Dermis microvascular lymphatic vessel endothelial cell (primary cell): ENCODE results near the gene CAP2. TPM values are rescaled to one million over a fixed set of nuclear protein-coding genes. Genes with fewer than 3 reads are reported as not detected.
A peak's percentile ranks its signal among the peaks of the same experiment; 100 is the strongest.
"Not testable (repeated sequence)": the region's sequence is repeated elsewhere in the genome, so short reads cannot be mapped to it uniquely, and the experiment has no call there.

ENCODE experiments used
- DNase-seq, 2 donors: peaks; one replicate each; pipeline versions ENCODE4 v3.0.0 to v3.0.0-alpha.2; 2010; ENCODE audit warnings: low read depth in 2 of 2
- total RNA-seq: library from RNA; depleted of rRNA; stranded (reverse); fragments of >200 nt; gene quantifications from 2 replicates; pipeline ENCODE4 v1.2.1, GENCODE V29; 2014

The CAP2 gene
- total RNA-seq, 1 donor from 2014 or later, result 0.39 TPM

- no peak for DNase-seq
Measured at GRCh38 chr6:17501982-17502704, 108.7 kb downstream of the CAP2 start.

- DNase-seq, result no peak
Measured at GRCh38 chr6:17503051-17503450, 109.7 kb downstream of the CAP2 start.

DNA sequence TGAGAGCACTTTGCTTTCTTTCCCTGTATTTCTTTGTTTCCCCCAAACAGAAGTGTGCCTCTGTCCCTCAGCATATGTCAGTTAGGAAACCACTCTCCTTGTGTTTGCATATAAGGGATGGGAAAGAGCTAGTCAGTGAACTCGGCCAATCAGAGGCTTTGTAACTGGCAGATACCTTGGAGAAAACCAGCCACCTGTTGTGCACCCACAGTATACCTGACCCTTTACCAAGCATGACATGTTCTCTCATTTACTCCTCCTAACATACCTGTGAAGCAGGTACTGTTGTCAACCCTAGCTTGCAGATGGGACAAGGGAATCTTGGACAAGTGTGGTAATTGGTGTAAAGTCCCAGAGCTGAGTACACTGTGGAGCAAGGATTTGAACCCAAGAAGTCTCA lies 110.6 kb downstream of the CAP2 start:
- DNase-seq, result no peak

GRCh38 chr6:17505062-17505476 lies 111.7 kb downstream of the CAP2 start:
- peak in 1 of 2 donors; percentile 43 for DNase-seq

DNA sequence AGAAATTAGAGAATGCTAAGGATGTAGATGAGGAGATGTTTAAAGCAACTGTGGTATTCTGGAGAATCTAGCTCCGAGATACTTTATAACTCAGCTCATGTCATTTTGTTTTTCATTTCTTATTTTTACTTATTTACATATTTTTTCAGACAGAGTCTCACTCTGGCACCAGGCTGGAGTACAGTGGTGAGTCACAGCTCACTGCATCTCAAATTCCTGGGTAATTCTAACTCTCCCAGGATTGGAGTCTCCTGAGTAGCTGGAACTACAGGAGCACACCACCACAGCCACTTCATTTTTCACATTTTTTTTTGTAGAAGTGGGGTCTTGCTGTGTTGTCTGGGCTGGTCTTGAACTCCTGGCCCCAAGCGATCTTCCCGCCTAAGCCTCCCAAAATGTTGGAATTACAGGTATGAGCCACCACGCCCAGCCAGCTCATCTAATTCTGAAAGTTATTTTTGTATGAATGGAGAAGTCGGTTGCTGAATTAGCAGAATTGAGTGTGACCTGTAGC lies 112.4 kb downstream of the CAP2 start:
- DNase-seq, result peak in 1 of 2 donors; percentile 26

DNA sequence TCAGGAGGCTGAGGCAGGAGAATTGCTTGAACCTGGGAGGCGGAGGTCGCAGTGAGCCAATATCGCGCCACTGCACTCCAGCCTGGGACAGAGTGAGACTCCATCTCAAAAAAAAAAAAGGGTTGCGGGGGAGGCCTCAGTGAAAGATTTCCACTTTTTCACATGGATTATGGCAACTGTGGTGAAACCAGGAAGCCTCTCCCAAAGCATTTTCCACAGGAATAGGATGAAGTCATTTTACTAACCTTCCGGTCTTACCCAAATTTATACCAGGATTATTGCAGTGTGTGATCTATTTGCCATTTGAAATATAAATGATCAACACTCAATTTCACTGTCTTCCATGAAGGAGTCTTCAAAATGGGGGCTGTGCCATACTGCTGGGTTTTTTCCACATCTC lies 113.1 kb downstream of the CAP2 start:
- peak; percentile 36 to 63 for DNase-seq

GRCh38 chr6:17506962-17507361 lies 113.6 kb downstream of the CAP2 start:
- peak in 1 of 2 donors; percentile 32 for DNase-seq

GRCh38 chr6:17511084-17511483 lies 117.7 kb downstream of the CAP2 start:
- no peak for DNase-seq

DNA sequence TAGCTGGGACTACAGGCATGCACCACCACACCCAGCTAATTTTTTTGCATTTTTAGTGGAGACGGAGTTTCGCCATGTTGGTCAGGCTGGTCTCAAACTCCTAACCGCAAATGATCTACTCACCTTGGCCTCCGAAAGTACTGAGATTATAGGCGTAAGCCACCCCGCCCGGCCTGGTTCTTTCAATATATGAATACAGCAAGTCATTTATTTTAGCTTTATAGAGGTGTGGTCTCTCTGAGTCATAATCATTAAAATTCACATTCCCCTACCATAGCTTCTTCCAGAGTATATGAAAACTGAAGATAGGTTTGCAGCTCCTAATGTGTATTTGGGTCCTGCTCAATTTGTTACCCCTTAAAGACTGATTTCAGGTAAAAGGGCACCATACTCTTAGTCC lies 118.2 kb downstream of the CAP2 start:
- DNase-seq, result no peak

GRCh38 chr6:17519120-17519519 lies 125.7 kb downstream of the CAP2 start:
- no peak for DNase-seq

GRCh38 chr6:17525637-17526036 lies 132.2 kb downstream of the CAP2 start:
- no peak for DNase-seq

- DNase-seq, result no peak
Measured at GRCh38 chr6:17527076-17527475, 133.7 kb downstream of the CAP2 start.

GRCh38 chr6:17530321-17530835 lies 137.0 kb downstream of the CAP2 start:
- DNase-seq, result no peak

DNA sequence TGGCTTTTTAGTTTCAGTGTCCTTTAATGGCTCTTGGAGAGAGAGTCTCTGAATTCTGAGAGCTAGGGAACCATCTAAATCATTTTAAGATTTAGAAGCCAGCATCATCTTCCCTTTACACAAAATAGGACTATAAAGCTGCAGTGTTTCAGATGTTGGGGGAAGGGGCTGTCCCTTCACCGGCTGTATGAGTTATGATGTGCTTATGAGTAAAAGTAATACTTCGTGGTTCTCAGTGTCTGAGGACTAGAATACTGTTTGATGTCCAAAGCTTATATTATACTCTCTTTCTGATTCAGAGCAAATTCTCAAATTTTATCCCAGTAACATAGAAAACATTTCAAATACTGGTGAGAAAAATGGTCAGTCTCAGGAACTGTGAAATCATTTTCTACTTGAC lies 143.2 kb downstream of the CAP2 start:
- no peak for DNase-seq

DNA sequence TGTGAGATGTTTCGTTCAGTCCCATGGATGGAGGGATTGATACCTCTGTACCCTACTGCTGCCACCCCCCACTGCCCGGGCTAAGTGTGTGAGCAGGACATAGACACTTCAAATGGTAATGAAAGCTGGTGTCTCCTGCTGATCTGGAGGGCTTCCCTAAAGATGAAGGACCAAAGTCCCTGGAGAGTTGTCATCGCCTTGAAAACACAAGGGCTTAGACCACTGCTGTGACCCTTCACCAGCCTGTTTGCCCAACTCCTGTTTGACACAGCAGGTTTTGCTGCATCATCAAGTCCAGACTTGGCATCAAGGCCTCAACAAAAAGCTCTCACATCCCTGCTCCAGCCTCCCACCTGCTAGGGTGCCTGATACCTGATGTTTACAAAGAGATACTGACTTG lies 148.8 kb downstream of the CAP2 start:
- DNase-seq, result no peak

- not testable (repeated sequence) for DNase-seq
Measured at GRCh38 chr6:17545681-17546080, 152.3 kb downstream of the CAP2 start.

GRCh38 chr6:17551383-17551958 lies 158.1 kb downstream of the CAP2 start:
- DNase-seq, result no peak

GRCh38 chr6:17552861-17553260 lies 159.5 kb downstream of the CAP2 start:
- no peak for DNase-seq

- DNase-seq, result no peak
Measured at GRCh38 chr6:17556014-17556413, 162.6 kb downstream of the CAP2 start.

GRCh38 chr6:17562636-17563035 lies 169.2 kb downstream of the CAP2 start:
- no peak for DNase-seq

GRCh38 chr6:17565399-17565798 lies 172.0 kb downstream of the CAP2 start:
- DNase-seq, result no peak

GRCh38 chr6:17574866-17575560 lies 181.6 kb downstream of the CAP2 start:
- DNase-seq, result no peak
